ENCODE measurements around the gene KRTAP13-4. TPM values are rescaled to one million over a fixed set of nuclear protein-coding genes. Genes with fewer than 3 reads are reported as not detected.

Gene KRTAP13-4
- total RNA-seq, 4 donors from 2014 or later, result not detected

GRCh38 chr21:30437010-30437565, 7.1 kb downstream of the KRTAP13-4 start:
- no peaks in the 10 kb centered on the region for H3K27me3 ChIP-seq
- H3K4me1 ChIP-seq, result no peaks in the 10 kb centered on the region
- H3K36me3 ChIP-seq, result no peaks in the 10 kb centered on the region
- no peak overlapping the region for H3K4me3 ChIP-seq
- ATAC-seq, result no peak
- H3K27ac ChIP-seq, result no peak overlapping the region
- WGBS, 2 donors (ENCODE audit: low coverage in 1 of 2), result 42 to 67% methylated on average over 3 of the region's 3 CpGs
- H3K9me3 ChIP-seq, result no peaks in the 10 kb centered on the region
- TF ChIP-seq POLR2A (IDR thresholded peaks at IDR 0.05), result no peak
- TF ChIP-seq, protein P1, sequence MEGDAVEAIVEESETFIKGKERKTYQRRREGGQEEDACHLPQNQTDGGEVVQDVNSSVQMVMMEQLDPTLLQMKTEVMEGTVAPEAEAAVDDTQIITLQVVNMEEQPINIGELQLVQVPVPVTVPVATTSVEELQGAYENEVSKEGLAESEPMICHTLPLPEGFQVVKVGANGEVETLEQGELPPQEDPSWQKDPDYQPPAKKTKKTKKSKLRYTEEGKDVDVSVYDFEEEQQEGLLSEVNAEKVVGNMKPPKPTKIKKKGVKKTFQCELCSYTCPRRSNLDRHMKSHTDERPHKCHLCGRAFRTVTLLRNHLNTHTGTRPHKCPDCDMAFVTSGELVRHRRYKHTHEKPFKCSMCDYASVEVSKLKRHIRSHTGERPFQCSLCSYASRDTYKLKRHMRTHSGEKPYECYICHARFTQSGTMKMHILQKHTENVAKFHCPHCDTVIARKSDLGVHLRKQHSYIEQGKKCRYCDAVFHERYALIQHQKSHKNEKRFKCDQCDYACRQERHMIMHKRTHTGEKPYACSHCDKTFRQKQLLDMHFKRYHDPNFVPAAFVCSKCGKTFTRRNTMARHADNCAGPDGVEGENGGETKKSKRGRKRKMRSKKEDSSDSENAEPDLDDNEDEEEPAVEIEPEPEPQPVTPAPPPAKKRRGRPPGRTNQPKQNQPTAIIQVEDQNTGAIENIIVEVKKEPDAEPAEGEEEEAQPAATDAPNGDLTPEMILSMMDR (IDR thresholded peaks at IDR 0.05), result no peak
- TF ChIP-seq POLR2AphosphoS5 (IDR thresholded peaks at IDR 0.05), result no peak
- no peak for TF ChIP-seq EP300 (IDR thresholded peaks at IDR 0.05)

DNA sequence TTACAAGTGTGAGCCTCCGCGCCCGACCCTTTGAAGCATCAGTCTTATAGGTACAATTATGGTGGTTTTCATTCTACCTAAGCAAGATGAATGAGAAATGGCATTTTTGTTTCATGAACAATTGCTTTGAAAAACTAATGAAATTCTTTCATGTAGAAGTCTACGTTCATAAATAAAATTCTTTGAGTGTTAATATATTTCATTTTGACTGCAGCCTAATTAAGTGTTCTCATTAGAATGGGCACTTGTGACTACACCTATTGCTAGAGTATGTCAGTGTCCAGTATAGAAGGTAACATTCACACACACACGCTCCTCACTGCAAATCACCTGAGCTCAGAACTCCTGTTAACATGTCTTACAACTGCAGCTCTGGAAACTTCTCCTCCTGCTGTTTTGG, 10.0 kb downstream of the KRTAP13-4 start, which contains the start of gene KRTAP15-1:
TSS of gene KRTAP15-1 (plus strand) at position 301 of the 400 bp plus-strand sequence. CDS start at position 354, 53 bp downstream.
- Histone ChIP-seq H3K9me3 (no peaks in the 10 kb centered on the region), H3K27me3 (no peaks in the 10 kb centered on the region), H3K27ac (no peak within 1 kb of the TSS), H3K4me3 (no peak within 1 kb of the TSS), H3K4me1 (no peaks in the 10 kb centered on the region), H3K36me3 (no peaks in the 10 kb centered on the region)
- TF ChIP-seq, protein P1 (IDR thresholded peaks at IDR 0.05), result no peak
- TF ChIP-seq POLR2AphosphoS5 (IDR thresholded peaks at IDR 0.05) (no peak), EP300 (IDR thresholded peaks at IDR 0.05) (no peak), POLR2A (IDR thresholded peaks at IDR 0.05) (no peak)
- no peak for ATAC-seq
- WGBS, 2 donors (ENCODE audit: low coverage in 1 of 2), result 87% methylated on average over 3 to 5 of the region's 5 CpGs

DNA sequence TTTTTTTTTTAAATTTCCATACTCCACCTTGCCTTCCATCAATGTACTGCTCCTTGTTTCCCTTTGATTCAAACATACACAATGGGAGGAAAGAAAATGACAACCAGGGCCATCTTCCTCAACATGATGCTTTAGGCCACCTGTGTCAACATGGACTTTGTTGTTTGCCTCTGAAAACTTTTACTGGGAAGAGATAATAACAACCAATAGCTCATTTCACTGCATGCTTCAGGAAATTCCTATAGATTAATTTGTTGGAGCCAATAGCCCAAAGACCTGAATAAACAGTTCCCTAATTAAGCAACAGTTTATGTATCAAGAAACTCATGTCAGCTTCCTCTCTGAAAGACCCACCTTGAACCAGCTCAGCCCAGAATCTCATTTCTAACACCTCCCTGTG, 13.2 kb downstream of the KRTAP13-4 start:
- Histone ChIP-seq H3K36me3 (no peaks in the 10 kb centered on the region), H3K27ac (no peak overlapping the region), H3K27me3 (no peaks in the 10 kb centered on the region), H3K9me3 (no peaks in the 10 kb centered on the region), H3K4me1 (no peaks in the 10 kb centered on the region), H3K4me3 (no peak overlapping the region)
- TF ChIP-seq EP300 (IDR thresholded peaks at IDR 0.05), result no peak
- TF ChIP-seq POLR2A (IDR thresholded peaks at IDR 0.05), result no peak
- TF ChIP-seq, protein P1 (IDR thresholded peaks at IDR 0.05), result no peak
- no peak for TF ChIP-seq POLR2AphosphoS5 (IDR thresholded peaks at IDR 0.05)
- ATAC-seq, result no peak

DNA sequence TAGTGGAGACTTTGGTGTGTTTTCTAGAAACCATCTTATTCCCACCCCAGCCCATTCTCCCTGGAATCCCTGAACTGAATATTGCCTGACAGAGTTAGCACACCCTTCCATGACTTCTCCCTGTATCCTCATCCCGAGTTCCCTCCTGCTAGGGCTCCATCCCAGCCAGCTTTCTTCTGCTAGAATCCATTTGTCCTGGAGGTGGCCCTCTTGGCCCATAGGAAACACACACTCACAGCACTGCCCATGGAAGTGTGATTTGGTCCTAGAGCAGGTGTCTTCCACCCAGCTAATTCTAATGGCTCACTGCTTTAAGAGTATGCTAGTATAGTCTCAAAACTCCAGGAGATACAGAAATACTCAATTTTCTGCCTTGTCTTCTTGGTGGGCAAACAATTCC, 14.2 kb downstream of the KRTAP13-4 start:
- H3K9me3 ChIP-seq, result no peaks in the 10 kb centered on the region
- 29 to 80% methylated on average over 1 of the region's 1 CpG for WGBS, 2 donors (ENCODE audit: low coverage in 1 of 2)
- H3K4me3 ChIP-seq, result no peak overlapping the region
- no peaks in the 10 kb centered on the region for H3K4me1 ChIP-seq
- no peak for ATAC-seq
- no peaks in the 10 kb centered on the region for H3K36me3 ChIP-seq
- TF ChIP-seq POLR2A (IDR thresholded peaks at IDR 0.05) (no peak), POLR2AphosphoS5 (IDR thresholded peaks at IDR 0.05) (no peak), EP300 (IDR thresholded peaks at IDR 0.05) (no peak)
- TF ChIP-seq, protein P1 (IDR thresholded peaks at IDR 0.05), result no peak
- no peaks in the 10 kb centered on the region for H3K27me3 ChIP-seq
- H3K27ac ChIP-seq, result no peak overlapping the region

DNA sequence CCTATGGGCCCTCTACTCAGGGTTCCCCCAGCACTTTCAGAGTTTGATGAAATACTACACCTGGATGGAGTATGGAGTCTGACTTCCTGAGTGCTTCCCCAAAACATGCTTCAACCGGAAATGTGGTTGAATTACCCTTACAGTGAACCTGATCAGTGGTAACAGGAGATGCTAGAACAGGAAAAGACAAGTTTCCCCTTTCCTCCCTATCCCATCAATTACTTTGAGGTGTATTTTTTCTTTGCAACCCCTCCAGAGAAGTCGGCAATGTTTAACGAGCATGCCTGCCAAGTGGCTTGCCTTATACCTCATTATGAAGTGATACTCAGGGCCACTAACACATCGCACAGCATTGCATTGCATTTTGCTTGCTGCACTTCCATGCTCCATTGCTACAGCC, 17.0 kb downstream of the KRTAP13-4 start:
- no peak for ATAC-seq
- no peak for TF ChIP-seq POLR2A (IDR thresholded peaks at IDR 0.05)
- TF ChIP-seq EP300 (IDR thresholded peaks at IDR 0.05), result no peak
- no peak for TF ChIP-seq POLR2AphosphoS5 (IDR thresholded peaks at IDR 0.05)
- TF ChIP-seq, protein P1 (IDR thresholded peaks at IDR 0.05), result no peak
- H3K9me3 ChIP-seq, result no peaks in the 10 kb centered on the region
- no peaks in the 10 kb centered on the region for H3K27me3 ChIP-seq
- no peaks in the 10 kb centered on the region for H3K36me3 ChIP-seq
- WGBS, 2 donors (ENCODE audit: low coverage in 1 of 2), result 38 to 45% methylated on average over 4 of the region's 4 CpGs
- H3K4me3 ChIP-seq, result no peak overlapping the region
- H3K4me1 ChIP-seq, result no peaks in the 10 kb centered on the region
- no peak overlapping the region for H3K27ac ChIP-seq

Measured in gastroesophageal sphincter (tissue), 4 donors.